ENCODE measurements around the gene KANSL1.

GRCh38 chr17:46139432-46140210 lies 53.6 kb downstream of the KANSL1 start:
- TF ChIP-seq REST (IDR thresholded peaks at IDR 0.05; ENCODE audit: low read depth, low read length) (no peak), FOXM1 (IDR thresholded peaks at IDR 0.05; ENCODE audit: low read depth, low read length) (no peak), MXI1 (IDR thresholded peaks at IDR 0.05; ENCODE audit: low read depth, low read length) (no peak), ZBTB40 (IDR thresholded peaks at IDR 0.05; ENCODE audit: borderline replicate concordance) (no peak), MYC (IDR thresholded peaks at IDR 0.05; ENCODE audit: insufficient read depth, insufficient read length, insufficient replicate concordance, low read length, severe bottlenecking) (no peak), CBX5 (IDR thresholded peaks at IDR 0.05; ENCODE audit: low read depth) (no peak), NRF1 (conservative IDR thresholded peaks at IDR 0.05; ENCODE audit: low read depth, low read length) (no peak), EZH2 (IDR thresholded peaks at IDR 0.05; ENCODE audit: borderline replicate concordance, control insufficient read depth, low read depth, low read length) (no peak), CTCF (IDR thresholded peaks at IDR 0.05 in 2 of 3, conservative IDR thresholded peaks at IDR 0.05 in 1 of 3; ENCODE audit: control insufficient read depth in 2 of 3, extremely low read depth in 1 of 3, insufficient read depth in 1 of 3, low read depth in 3 of 3, low read length in 3 of 3) (no peak), TAF1 (IDR thresholded peaks at IDR 0.05; ENCODE audit: borderline replicate concordance, low read depth, low read length) (no peak), ATF2 (IDR thresholded peaks at IDR 0.05; ENCODE audit: low read length) (no peak), SP1 (IDR thresholded peaks at IDR 0.05; ENCODE audit: low read depth, low read length) (no peak), USF2 (IDR thresholded peaks at IDR 0.05; ENCODE audit: borderline replicate concordance, low read depth, low read length) (no peak)
